DND-41 (cell line): ENCODE results near the gene ABLIM1.

Experiments used
- EZH2 ChIP-seq: IDR thresholded peaks from 3 replicates; pipeline ENCODE4 v1.6.1; 2012; ENCODE audit warnings: borderline replicate concordance, low read depth, mild to moderate bottlenecking, moderate library complexity, low read length, inconsistent platforms; ENCODE audit not compliant: severe bottlenecking
- TF ChIP-seq, protein P1 (sequence below): IDR thresholded peaks from 2 replicates; pipeline ENCODE4 v1.5.1; 2012; ENCODE audit warnings: borderline replicate concordance, low read length, moderate library complexity, mild to moderate bottlenecking; ENCODE audit not compliant: poor library complexity, severe bottlenecking; ENCODE audit errors: extremely low read depth

GRCh38 chr10:114441107-114441506 lies 217.0 kb downstream of the ABLIM1 start:
- TF ChIP-seq, protein P1, sequence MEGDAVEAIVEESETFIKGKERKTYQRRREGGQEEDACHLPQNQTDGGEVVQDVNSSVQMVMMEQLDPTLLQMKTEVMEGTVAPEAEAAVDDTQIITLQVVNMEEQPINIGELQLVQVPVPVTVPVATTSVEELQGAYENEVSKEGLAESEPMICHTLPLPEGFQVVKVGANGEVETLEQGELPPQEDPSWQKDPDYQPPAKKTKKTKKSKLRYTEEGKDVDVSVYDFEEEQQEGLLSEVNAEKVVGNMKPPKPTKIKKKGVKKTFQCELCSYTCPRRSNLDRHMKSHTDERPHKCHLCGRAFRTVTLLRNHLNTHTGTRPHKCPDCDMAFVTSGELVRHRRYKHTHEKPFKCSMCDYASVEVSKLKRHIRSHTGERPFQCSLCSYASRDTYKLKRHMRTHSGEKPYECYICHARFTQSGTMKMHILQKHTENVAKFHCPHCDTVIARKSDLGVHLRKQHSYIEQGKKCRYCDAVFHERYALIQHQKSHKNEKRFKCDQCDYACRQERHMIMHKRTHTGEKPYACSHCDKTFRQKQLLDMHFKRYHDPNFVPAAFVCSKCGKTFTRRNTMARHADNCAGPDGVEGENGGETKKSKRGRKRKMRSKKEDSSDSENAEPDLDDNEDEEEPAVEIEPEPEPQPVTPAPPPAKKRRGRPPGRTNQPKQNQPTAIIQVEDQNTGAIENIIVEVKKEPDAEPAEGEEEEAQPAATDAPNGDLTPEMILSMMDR = no peak
- no peak for TF ChIP-seq EZH2
